Neural progenitor cell (in vitro differentiated cells): Measurements from ENCODE around the gene C2. TPM values are rescaled to one million over a fixed set of nuclear protein-coding genes. Genes with fewer than 3 reads are reported as not detected.

Source experiments
- DNase-seq: peaks from one replicate; pipeline ENCODE4 v3.0.0-alpha.2; 2016; ENCODE audit warnings: low spot score
- H2AFZ ChIP-seq: fragments of 200-600 bp; sonication (generic); replicated peaks from 2 replicates; pipeline ENCODE4 v1.6.1; 2016; ENCODE audit warnings: antibody characterized with exemption
- H3F3A ChIP-seq: fragments of 200-600 bp; sonication (generic); 2 replicates; pipeline ENCODE4 v1.6.1; 2016; ENCODE audit warnings: antibody characterized with exemption, low read depth
- H3K27ac ChIP-seq: fragments of 200-600 bp; sonication (generic); 2 replicates; pipeline ENCODE4 v1.5.1; 2016; ENCODE audit warnings: mild to moderate bottlenecking
- H3K27me3 ChIP-seq: fragments of 200-600 bp; sonication (generic); 2 replicates; pipeline ENCODE4 v1.6.1; 2016; ENCODE audit warnings: mild to moderate bottlenecking, moderate library complexity
- H3K36me3 ChIP-seq: fragments of 200-600 bp; sonication (generic); 2 replicates; pipeline ENCODE4 v1.5.1; 2016
- H3K4me1 ChIP-seq: fragments of 200-600 bp; sonication (generic); 2 replicates; pipeline ENCODE4 v1.6.1; 2016; ENCODE audit warnings: mixed run types
- H3K4me2 ChIP-seq: fragments of 200-600 bp; sonication (generic); 2 replicates; pipeline ENCODE4 v1.6.1; 2016
- H3K4me3 ChIP-seq: fragments of 200-600 bp; sonication (generic); 2 replicates; pipeline ENCODE4 v1.5.1; 2016
- H3K79me2 ChIP-seq: fragments of 200-600 bp; sonication (generic); 2 replicates; pipeline ENCODE4 v1.6.1; 2016; ENCODE audit warnings: low read depth
- H3K9ac ChIP-seq: fragments of 200-600 bp; sonication (generic); 2 replicates; pipeline ENCODE4 v1.6.1; 2016
- H3K9me3 ChIP-seq: fragments of 200-600 bp; sonication (generic); 2 replicates; pipeline ENCODE4 v1.5.1; 2016; ENCODE audit warnings: low read depth
- H4K20me1 ChIP-seq: fragments of 200-600 bp; sonication (generic); 2 replicates; pipeline ENCODE4 v1.6.1; 2016; ENCODE audit warnings: low read depth
- H3K27ac Mint-ChIP-seq: 3 replicates; pipeline ENCODE4 v1.8.0; 2021; ENCODE audit warnings: mixed read lengths
- H3K27me3 Mint-ChIP-seq: 2 replicates; pipeline ENCODE4 v1.8.0; 2022; ENCODE audit warnings: low read depth, mild to moderate bottlenecking, inconsistent platforms, moderate library complexity, mixed read lengths; ENCODE audit not compliant: insufficient read depth
- H3K36me3 Mint-ChIP-seq: 3 replicates; pipeline ENCODE4 v1.8.0; 2021; ENCODE audit warnings: mixed read lengths
- H3K4me1 Mint-ChIP-seq: 3 replicates; pipeline ENCODE4 v1.8.0; 2021; ENCODE audit warnings: mixed read lengths
- H3K4me3 Mint-ChIP-seq: 3 replicates; pipeline ENCODE4 v1.8.0; 2021; ENCODE audit warnings: mild to moderate bottlenecking, moderate library complexity, mixed read lengths
- H3K9me3 Mint-ChIP-seq: 3 replicates; pipeline ENCODE4 v1.8.0; 2020; ENCODE audit warnings: mixed read lengths
- EZH2 ChIP-seq: fragments of 200-600 bp; sonication (generic); IDR thresholded peaks from 2 replicates; pipeline ENCODE4 v1.6.1; 2017; ENCODE audit warnings: antibody characterized with exemption, mild to moderate bottlenecking, moderate library complexity
- EZH2phosphoT487 ChIP-seq: fragments of 200-600 bp; sonication (generic); IDR thresholded peaks from 2 replicates; pipeline ENCODE4 v1.6.1; 2017; ENCODE audit warnings: antibody characterized with exemption
- total RNA-seq: library from RNA; depleted of rRNA; stranded (reverse); fragments of >200 nt; gene quantifications from 2 replicates; pipeline ENCODE4 v1.2.3, GENCODE V29; 2015; ENCODE audit warnings: low replicate concordance
- TF ChIP-seq, protein P1 (sequence below): fragments of 200-600 bp; sonication (generic); IDR thresholded peaks from 2 replicates; pipeline ENCODE4 v1.5.1; 2017; ENCODE audit warnings: antibody characterized with exemption, mild to moderate bottlenecking

Gene C2
- total RNA-seq, 1 donor from 2014 or later = 1.1 TPM

- Histone ChIP-seq H3K9me3 (no peaks in the 10 kb centered on the region), H2AFZ (no peak overlapping the region), H3K79me2 (peaks cover 55% of the 10 kb centered on the region), H3K27ac (peak overlapping the region; percentile 58), H3K4me1 (peaks cover 32% of the 10 kb centered on the region), H3K36me3 (peaks cover 1% of the 10 kb centered on the region), H3F3A (peaks cover 52% of the 10 kb centered on the region), H4K20me1 (peaks cover 30% of the 10 kb centered on the region), H3K4me2 (peak overlapping the region; percentile 95), H3K27me3 (no peaks in the 10 kb centered on the region), H3K4me3 (peak overlapping the region; percentile 75), H3K9ac (peak overlapping the region; percentile 45)
- Mint-ChIP-seq H3K9me3 (no peaks in the 10 kb centered on the region), H3K27me3 (peaks cover 1% of the 10 kb centered on the region), H3K4me3 (peak overlapping the region; percentile 86), H3K36me3 (peaks cover 2% of the 10 kb centered on the region), H3K27ac (no peak overlapping the region), H3K4me1 (peaks cover 36% of the 10 kb centered on the region)
- DNase-seq = peak; percentile 29
- TF ChIP-seq EZH2 (no peak), EZH2phosphoT487 (no peak)
Observed at GRCh38 chr6:31900917-31901414, 26.6 kb upstream of the C2 start.

GRCh38 chr6:31901415-31901952, 26.0 kb upstream of the C2 start:
- H3K27ac Mint-ChIP-seq = no peak overlapping the region
- peak overlapping the region; percentile 95 for H3K4me2 ChIP-seq
- H3K79me2 ChIP-seq = peaks cover 49% of the 10 kb centered on the region
- TF ChIP-seq EZH2phosphoT487 (no peak), EZH2 (no peak)
- TF ChIP-seq, protein P1, sequence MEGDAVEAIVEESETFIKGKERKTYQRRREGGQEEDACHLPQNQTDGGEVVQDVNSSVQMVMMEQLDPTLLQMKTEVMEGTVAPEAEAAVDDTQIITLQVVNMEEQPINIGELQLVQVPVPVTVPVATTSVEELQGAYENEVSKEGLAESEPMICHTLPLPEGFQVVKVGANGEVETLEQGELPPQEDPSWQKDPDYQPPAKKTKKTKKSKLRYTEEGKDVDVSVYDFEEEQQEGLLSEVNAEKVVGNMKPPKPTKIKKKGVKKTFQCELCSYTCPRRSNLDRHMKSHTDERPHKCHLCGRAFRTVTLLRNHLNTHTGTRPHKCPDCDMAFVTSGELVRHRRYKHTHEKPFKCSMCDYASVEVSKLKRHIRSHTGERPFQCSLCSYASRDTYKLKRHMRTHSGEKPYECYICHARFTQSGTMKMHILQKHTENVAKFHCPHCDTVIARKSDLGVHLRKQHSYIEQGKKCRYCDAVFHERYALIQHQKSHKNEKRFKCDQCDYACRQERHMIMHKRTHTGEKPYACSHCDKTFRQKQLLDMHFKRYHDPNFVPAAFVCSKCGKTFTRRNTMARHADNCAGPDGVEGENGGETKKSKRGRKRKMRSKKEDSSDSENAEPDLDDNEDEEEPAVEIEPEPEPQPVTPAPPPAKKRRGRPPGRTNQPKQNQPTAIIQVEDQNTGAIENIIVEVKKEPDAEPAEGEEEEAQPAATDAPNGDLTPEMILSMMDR = no peak
- H3K4me1 Mint-ChIP-seq = peaks cover 36% of the 10 kb centered on the region
- peak overlapping the region; percentile 58 for H3K27ac ChIP-seq
- H3K4me1 ChIP-seq = peaks cover 33% of the 10 kb centered on the region
- peaks cover 2% of the 10 kb centered on the region for H3K27me3 Mint-ChIP-seq
- H2AFZ ChIP-seq = no peak overlapping the region
- H3K36me3 ChIP-seq = no peaks in the 10 kb centered on the region
- H3K27me3 ChIP-seq = no peaks in the 10 kb centered on the region
- H3K4me3 Mint-ChIP-seq = peak overlapping the region; percentile 86
- H3K9me3 Mint-ChIP-seq = no peaks in the 10 kb centered on the region
- H3K4me3 ChIP-seq = peak overlapping the region; percentile 75
- peak overlapping the region; percentile 45 for H3K9ac ChIP-seq
- peaks cover 25% of the 10 kb centered on the region for H4K20me1 ChIP-seq
- H3K36me3 Mint-ChIP-seq = peaks cover 2% of the 10 kb centered on the region
- H3K9me3 ChIP-seq = no peaks in the 10 kb centered on the region
- peaks cover 52% of the 10 kb centered on the region for H3F3A ChIP-seq
- DNase-seq = peak; percentile 68

GRCh38 chr6:31901953-31902643, 25.4 kb upstream of the C2 start, which contains the start of gene ZBTB12:
ZBTB12 (minus strand) TSS chr6:31902086; CDS start chr6:31901305, 781 bp downstream.
- Histone ChIP-seq H3K79me2 (peaks cover 43% of the 10 kb centered on the region), H3K9me3 (no peaks in the 10 kb centered on the region), H3K27ac (peak within 1 kb of the TSS; percentile 58), H3K4me1 (peaks cover 37% of the 10 kb centered on the region), H3K4me2 (peak within 1 kb of the TSS; percentile 95), H3K36me3 (no peaks in the 10 kb centered on the region), H4K20me1 (peaks cover 20% of the 10 kb centered on the region), H2AFZ (peak within 1 kb of the TSS; percentile 93), H3F3A (peaks cover 55% of the 10 kb centered on the region), H3K4me3 (peak within 1 kb of the TSS; percentile 75), H3K27me3 (no peaks in the 10 kb centered on the region), H3K9ac (peak within 1 kb of the TSS; percentile 45)
- DNase-seq = peak; percentile 99
- Mint-ChIP-seq H3K36me3 (peaks cover 2% of the 10 kb centered on the region), H3K27me3 (peaks cover 2% of the 10 kb centered on the region), H3K4me3 (peak within 1 kb of the TSS; percentile 88), H3K9me3 (no peaks in the 10 kb centered on the region), H3K4me1 (peaks cover 36% of the 10 kb centered on the region), H3K27ac (peak within 1 kb of the TSS; percentile 92)
- TF ChIP-seq, protein P1 = no peak
- TF ChIP-seq EZH2 (no peak), EZH2phosphoT487 (no peak)
